GM12878 (cell line): ENCODE results near the gene CD163L1. TPM values are rescaled to one million over a fixed set of nuclear protein-coding genes. Genes with fewer than 3 reads are reported as not detected.

Experiments
- ATAC-seq: fragments of 200-7000 bp; cut with Tn5 transposase; 3 replicates; pipeline ENCODE4 v1.9.1; 2020; ENCODE audit warnings: mild to moderate bottlenecking, moderate library complexity
- BruUV-seq: library from RNA; stranded (reverse); fragments of 400-500 nt; replicated peaks from 2 replicates; lab custom pipeline; 2021; lab: Mats Ljungman, UMichigan
- CTCF ChIA-PET: fragments of 300-600 bp; sonication (Branson Sonifier 250); formaldehyde crosslinking; extraction: SDS; loops from one replicate; lab custom pipeline; 2021; ENCODE audit warnings: inconsistent platforms; lab: Yijun Ruan, JAX
- POLR2A ChIA-PET: fragments of 350-600 bp; formaldehyde crosslinking; extraction: SDS; loops from one replicate; lab custom pipeline; 2021; ENCODE audit warnings: inconsistent platforms; lab: Charles Lee
- RAD21 ChIA-PET: fragments of 300-600 bp; sonication (Branson Sonifier 250); formaldehyde crosslinking; loops from one replicate; lab custom pipeline; 2023; ENCODE audit warnings: antibody characterized with exemption; ENCODE audit not compliant: unreplicated experiment; lab: Charles Lee
- SMC1A ChIA-PET: fragments of 300-600 bp; sonication (Branson Sonifier 250); formaldehyde crosslinking; loops from one replicate; lab custom pipeline; 2023; ENCODE audit not compliant: unreplicated experiment, uncharacterized antibody; lab: Charles Lee
- DNase-seq: peaks from one replicate; pipeline ENCODE4 v3.0.0-alpha.2; 2011; ENCODE audit warnings: low read depth, low spot score
- FAIRE-seq: peaks from 3 replicates; lab custom pipeline; 2011; peaks lifted over from hg19 to GRCh38; lab: Jason Lieb, UNC
- H2AFZ ChIP-seq: 2 replicates; pipeline ENCODE4 v1.6.0; 2011; ENCODE audit warnings: low read depth, low read length, control low read depth; ENCODE audit not compliant: control insufficient read depth
- H3K27ac ChIP-seq: 2 replicates; pipeline ENCODE4 v1.5.1; 2011; ENCODE audit warnings: control low read depth; ENCODE audit not compliant: control insufficient read depth, insufficient read depth
- H3K27me3 ChIP-seq, 2 experiments: replicated peaks in 1 of 2; 2 replicates each; pipeline versions ENCODE4 v1.6.0 to v1.6.1; 2011; ENCODE audit warnings: low read length in 1 of 2; ENCODE audit not compliant: control insufficient read depth in 2 of 2, insufficient read depth in 2 of 2
- H3K36me3 ChIP-seq, 2 experiments: 2 replicates each; pipeline ENCODE4 v1.5.1; 2011; ENCODE audit warnings: low read length in 1 of 2; ENCODE audit not compliant: control insufficient read depth in 2 of 2, insufficient read depth in 2 of 2
- H3K4me1 ChIP-seq: 2 replicates; pipeline ENCODE4 v1.6.1; 2011; ENCODE audit warnings: mild to moderate bottlenecking, low read length, moderate library complexity, mixed read lengths; ENCODE audit not compliant: control insufficient read depth, insufficient read depth
- H3K4me2 ChIP-seq: 2 replicates; pipeline ENCODE4 v1.6.0; 2011; ENCODE audit warnings: control low read depth; ENCODE audit not compliant: control insufficient read depth, insufficient read depth
- H3K4me3 ChIP-seq: fragments of 200-600 bp; sonication (generic); 2 replicates; pipeline ENCODE4 v1.5.1; 2016
- H3K79me2 ChIP-seq: 2 replicates; pipeline ENCODE4 v1.6.0; 2011; ENCODE audit warnings: low read length; ENCODE audit not compliant: control insufficient read depth, insufficient read depth
- H3K9ac ChIP-seq: 2 replicates; pipeline ENCODE4 v1.8.0; 2011; ENCODE audit warnings: low read length, control low read depth, mixed read lengths; ENCODE audit not compliant: control insufficient read depth, insufficient read depth
- H3K9me3 ChIP-seq: replicated peaks from 3 replicates; pipeline ENCODE4 v1.5.1; 2011; ENCODE audit warnings: mild to moderate bottlenecking, low read length; ENCODE audit not compliant: control insufficient read depth, insufficient read depth
- H4K20me1 ChIP-seq: 2 replicates; pipeline ENCODE4 v1.6.0; 2011; ENCODE audit not compliant: control insufficient read depth, insufficient read depth
- SIX5 ChIP-seq: IDR thresholded peaks from 2 replicates; pipeline ENCODE4 v1.6.1; 2011; ENCODE audit warnings: mild to moderate bottlenecking, low read depth, low read length, moderate library complexity; ENCODE audit not compliant: severe bottlenecking
- SUPT20H ChIP-seq: IDR thresholded peaks from 2 replicates; pipeline ENCODE4 v1.6.1; 2011; ENCODE audit warnings: low read depth, mild to moderate bottlenecking, low read length, moderate library complexity, borderline replicate concordance; ENCODE audit not compliant: control insufficient read depth
- ZNF687 ChIP-seq: fragments of 450-650 bp; IDR thresholded peaks from 2 replicates; pipeline ENCODE4 v1.6.1; 2017; ENCODE audit warnings: mild to moderate bottlenecking, moderate library complexity
- WGBS: methylation state at CpG from one replicate; pipeline ENCODE4 v1.1.6; 2016; ENCODE audit warnings: low lambda C conversion rate; ENCODE audit not compliant: insufficient replicate concordance, insufficient coverage; ENCODE audit errors: missing lambda C conversion rate; 5-methylcytosine and 5-hydroxymethylcytosine counted together
- in situ Hi-C: fragments of 300-500 bp; cut with MboI; formaldehyde crosslinking; loops from 9 replicates; pipeline ENCODE4 v1.14.3; 2018; ENCODE audit warnings: mixed read lengths
- intact Hi-C: fragments of 100-400 bp; cut with micrococcal nuclease; formaldehyde crosslinking; loops from one replicate; pipeline ENCODE4 v1.14.2; 2022; ENCODE audit not compliant: unreplicated experiment
- polyA plus RNA-seq, 11 experiments: library from polyadenylated mRNA; depleted of rRNA in 4 of 11; unstranded in 6 of 11; stranded (reverse) in 5 of 11; fragments of >200 nt; fragmentation: Nextera tagmentation in 4 of 11; fragmentation: Illumina TruSeq in 1 of 11; extraction: Ambion mirVana in 4 of 11; extraction: Trizol in 1 of 11; gene quantifications; 1 replicate in 1 of 11; 2 replicates in 10 of 11; pipeline versions ENCODE4 v1.2.1 to v1.2.3, GENCODE V29; 2011 to 2016; ENCODE audit warnings: inconsistent platforms in 2 of 11, missing spikeins in 2 of 11, low read depth in 1 of 11
- total RNA-seq, 4 experiments: library from RNA; depleted of rRNA in 3 of 4; stranded (reverse); fragments of >200 nt in 3 of 4; fragmentation: Illumina TruSeq in 1 of 4; extraction: Trizol in 1 of 4; gene quantifications; 2 replicates each; pipeline versions ENCODE4 v1.2.1 to v1.2.3, GENCODE V29; 2013 to 2021

The CD163L1 gene
- total and polyA plus RNA-seq, 10 of the 15 experiments (the other 5 are each of a cell fraction or from before 2014, with no cell fraction given) = 0.49 to 2.9 (median 1.6) TPM; not detected in 1

- TF ChIP-seq ZNF687 = no peak
Measured at GRCh38 chr12:7324176-7324575, 119.8 kb downstream of the CD163L1 start (continued).

GRCh38 chr12:7322599-7322998 lies 121.4 kb downstream of the CD163L1 start:
- Histone ChIP-seq H3K9me3 (no peaks in the 10 kb centered on the region), H4K20me1 (no peaks in the 10 kb centered on the region), H3K27me3 (no peaks in the 10 kb centered on the region; a peak in 1 of 4 replicates), H3K36me3 (no peaks in the 10 kb centered on the region), H3K4me3 (no peak overlapping the region), H3K4me1 (no peaks in the 10 kb centered on the region), H2AFZ (no peak overlapping the region), H3K27ac (no peak overlapping the region), H3K4me2 (no peak overlapping the region), H3K79me2 (no peaks in the 10 kb centered on the region), H3K9ac (no peak overlapping the region)
- in situ Hi-C loops = no loop called here
- BruUV-seq = no TSS peak
- SMC1A ChIA-PET = no interaction called here
- ATAC-seq (no peak), DNase-seq (no peak), FAIRE-seq (no peak)
- TF ChIP-seq SUPT20H (no peak), SIX5 (no peak)
- RAD21 ChIA-PET = no interaction called here
- intact Hi-C loops = no loop called here
- 50% methylated on average over 5 of the region's 5 CpGs for WGBS
- CTCF ChIA-PET = interaction anchor here (0.7 kb wide), 1 partner anchor 17 kb away, joined by 3 read pairs; no protein-coding TSS in a partner anchor
- POLR2A ChIA-PET = no interaction called here
